Stimulated activated CD4-positive, alpha-beta T cell treated with anti-CD3 and anti-CD28 coated beads, Interleukin-1b, Interleukin-23, amount 100 ng/mL, for 4 hours (primary cell): ENCODE measurements around the gene PLA2G4E.

Source experiments
- DNase-seq, 2 donors: peaks; one replicate each; pipeline ENCODE4 v3.0.0-alpha.2; 2020; ENCODE audit warnings: low read depth in 2 of 2

PLA2G4E gene

GRCh38 chr15:42050484-42051255 is 29.8 kb upstream of the PLA2G4E start:
- DNase-seq: no peak

- DNase-seq: no peak
Measured at GRCh38 chr15:42048821-42049200, 28.0 kb upstream of the PLA2G4E start.

GRCh38 chr15:42048080-42048820 is 27.4 kb upstream of the PLA2G4E start:
- DNase-seq: no peak

- no peak for DNase-seq
Measured at GRCh38 chr15:42046597-42046996, 25.8 kb upstream of the PLA2G4E start.

- no peak for DNase-seq
Measured at GRCh38 chr15:42045211-42045615, 24.4 kb upstream of the PLA2G4E start.

- DNase-seq: no peak
Measured at GRCh38 chr15:42042602-42043400, 22.0 kb upstream of the PLA2G4E start.

- no peak for DNase-seq
Measured at GRCh38 chr15:42038401-42038800, 17.6 kb upstream of the PLA2G4E start.

- no peak for DNase-seq
Measured at GRCh38 chr15:42037656-42038055, 16.8 kb upstream of the PLA2G4E start.

GRCh38 chr15:42036966-42037365 is 16.1 kb upstream of the PLA2G4E start:
- DNase-seq: no peak

GRCh38 chr15:42036112-42036905 is 15.5 kb upstream of the PLA2G4E start:
- no peak for DNase-seq

- DNase-seq: no peak
Measured at GRCh38 chr15:42035435-42035761, 14.6 kb upstream of the PLA2G4E start.

GRCh38 chr15:42034628-42035434 is 14.0 kb upstream of the PLA2G4E start:
- DNase-seq: no peak

- no peak for DNase-seq
Measured at GRCh38 chr15:42033214-42033873, 12.5 kb upstream of the PLA2G4E start.

GRCh38 chr15:42032376-42033213 is 11.8 kb upstream of the PLA2G4E start:
- DNase-seq: no peak

- DNase-seq: no peak
Measured at GRCh38 chr15:42031198-42031915, 10.5 kb upstream of the PLA2G4E start.

GRCh38 chr15:42027521-42027920 is 6.7 kb upstream of the PLA2G4E start:
- no peak for DNase-seq

GRCh38 chr15:42024303-42024702 is 3.5 kb upstream of the PLA2G4E start:
- no peak for DNase-seq

- no peak for DNase-seq
Measured at GRCh38 chr15:42021593-42021992, 751 bp upstream of the PLA2G4E start.
